Neural progenitor cell (in vitro differentiated cells): Measurements from ENCODE around the gene F5. TPM values are rescaled to one million over a fixed set of nuclear protein-coding genes. Genes with fewer than 3 reads are reported as not detected.

Experiments
- DNase-seq: peaks from one replicate; pipeline ENCODE4 v3.0.0-alpha.2; 2016; ENCODE audit warnings: low spot score
- H2AFZ ChIP-seq: fragments of 200-600 bp; sonication (generic); replicated peaks from 2 replicates; pipeline ENCODE4 v1.6.1; 2016; ENCODE audit warnings: antibody characterized with exemption
- H3F3A ChIP-seq: fragments of 200-600 bp; sonication (generic); 2 replicates; pipeline ENCODE4 v1.6.1; 2016; ENCODE audit warnings: antibody characterized with exemption, low read depth
- H3K27ac ChIP-seq: fragments of 200-600 bp; sonication (generic); 2 replicates; pipeline ENCODE4 v1.5.1; 2016; ENCODE audit warnings: mild to moderate bottlenecking
- H3K27me3 ChIP-seq: fragments of 200-600 bp; sonication (generic); 2 replicates; pipeline ENCODE4 v1.6.1; 2016; ENCODE audit warnings: mild to moderate bottlenecking, moderate library complexity
- H3K36me3 ChIP-seq: fragments of 200-600 bp; sonication (generic); 2 replicates; pipeline ENCODE4 v1.5.1; 2016
- H3K4me1 ChIP-seq: fragments of 200-600 bp; sonication (generic); 2 replicates; pipeline ENCODE4 v1.6.1; 2016; ENCODE audit warnings: mixed run types
- H3K4me2 ChIP-seq: fragments of 200-600 bp; sonication (generic); 2 replicates; pipeline ENCODE4 v1.6.1; 2016
- H3K4me3 ChIP-seq: fragments of 200-600 bp; sonication (generic); 2 replicates; pipeline ENCODE4 v1.5.1; 2016
- H3K79me2 ChIP-seq: fragments of 200-600 bp; sonication (generic); 2 replicates; pipeline ENCODE4 v1.6.1; 2016; ENCODE audit warnings: low read depth
- H3K9ac ChIP-seq: fragments of 200-600 bp; sonication (generic); 2 replicates; pipeline ENCODE4 v1.6.1; 2016
- H3K9me3 ChIP-seq: fragments of 200-600 bp; sonication (generic); 2 replicates; pipeline ENCODE4 v1.5.1; 2016; ENCODE audit warnings: low read depth
- H4K20me1 ChIP-seq: fragments of 200-600 bp; sonication (generic); 2 replicates; pipeline ENCODE4 v1.6.1; 2016; ENCODE audit warnings: low read depth
- H3K27ac Mint-ChIP-seq: 3 replicates; pipeline ENCODE4 v1.8.0; 2021; ENCODE audit warnings: mixed read lengths
- H3K27me3 Mint-ChIP-seq: 2 replicates; pipeline ENCODE4 v1.8.0; 2022; ENCODE audit warnings: low read depth, mild to moderate bottlenecking, inconsistent platforms, moderate library complexity, mixed read lengths; ENCODE audit not compliant: insufficient read depth
- H3K36me3 Mint-ChIP-seq: 3 replicates; pipeline ENCODE4 v1.8.0; 2021; ENCODE audit warnings: mixed read lengths
- H3K4me1 Mint-ChIP-seq: 3 replicates; pipeline ENCODE4 v1.8.0; 2021; ENCODE audit warnings: mixed read lengths
- H3K4me3 Mint-ChIP-seq: 3 replicates; pipeline ENCODE4 v1.8.0; 2021; ENCODE audit warnings: mild to moderate bottlenecking, moderate library complexity, mixed read lengths
- H3K9me3 Mint-ChIP-seq: 3 replicates; pipeline ENCODE4 v1.8.0; 2020; ENCODE audit warnings: mixed read lengths
- EZH2 ChIP-seq: fragments of 200-600 bp; sonication (generic); IDR thresholded peaks from 2 replicates; pipeline ENCODE4 v1.6.1; 2017; ENCODE audit warnings: antibody characterized with exemption, mild to moderate bottlenecking, moderate library complexity
- EZH2phosphoT487 ChIP-seq: fragments of 200-600 bp; sonication (generic); IDR thresholded peaks from 2 replicates; pipeline ENCODE4 v1.6.1; 2017; ENCODE audit warnings: antibody characterized with exemption
- total RNA-seq: library from RNA; depleted of rRNA; stranded (reverse); fragments of >200 nt; gene quantifications from 2 replicates; pipeline ENCODE4 v1.2.3, GENCODE V29; 2015; ENCODE audit warnings: low replicate concordance
- TF ChIP-seq, protein P1 (sequence below): fragments of 200-600 bp; sonication (generic); IDR thresholded peaks from 2 replicates; pipeline ENCODE4 v1.5.1; 2017; ENCODE audit warnings: antibody characterized with exemption, mild to moderate bottlenecking

F5 gene
- total RNA-seq, 1 donor from 2014 or later = not detected

- Mint-ChIP-seq H3K27me3 (peaks cover 12% of the 10 kb centered on the region), H3K4me3 (no peak overlapping the region)
Observed at GRCh38 chr1:169585181-169585580, 1.1 kb downstream of the F5 start.

DNA sequence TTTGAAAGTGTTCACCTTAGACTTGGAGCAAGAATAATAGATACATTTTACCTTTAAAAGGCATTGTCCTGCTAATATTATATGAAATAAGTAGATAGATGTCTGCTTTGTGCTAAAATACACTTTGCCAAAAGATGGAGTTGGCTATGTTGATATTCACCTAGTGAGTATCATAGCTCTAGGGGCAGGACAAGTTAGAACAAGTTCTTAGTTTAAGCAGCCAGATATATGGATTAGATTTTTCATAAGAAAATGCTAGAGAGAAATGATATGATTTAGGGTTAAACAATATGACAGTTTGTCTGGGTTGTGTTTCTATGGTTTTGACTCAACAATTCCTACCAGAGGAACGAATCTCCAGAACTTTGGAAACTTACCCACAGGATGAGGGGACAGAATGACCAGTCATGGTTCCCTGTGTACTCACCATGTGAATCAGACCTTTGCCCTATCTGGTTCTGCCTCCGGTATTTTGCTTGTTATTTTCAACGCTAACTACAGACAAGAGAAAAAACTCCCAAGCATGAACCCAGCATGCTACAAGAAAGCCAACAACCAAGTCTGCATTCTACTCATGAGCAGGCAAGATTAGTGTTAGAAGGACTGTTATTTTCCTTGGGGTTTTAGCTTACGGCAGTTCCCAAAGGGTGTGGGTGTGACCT is 1.7 kb downstream of the F5 start:
- Histone ChIP-seq H3F3A (no peaks in the 10 kb centered on the region), H3K9me3 (no peaks in the 10 kb centered on the region), H3K4me2 (no peak overlapping the region), H2AFZ (no peak overlapping the region), H3K79me2 (no peaks in the 10 kb centered on the region), H3K36me3 (no peaks in the 10 kb centered on the region), H3K4me3 (no peak overlapping the region), H3K9ac (no peak overlapping the region), H4K20me1 (no peaks in the 10 kb centered on the region), H3K4me1 (no peaks in the 10 kb centered on the region), H3K27me3 (peaks cover 16% of the 10 kb centered on the region), H3K27ac (no peak overlapping the region)
- Mint-ChIP-seq H3K4me1 (peaks cover 4% of the 10 kb centered on the region), H3K36me3 (no peaks in the 10 kb centered on the region), H3K27ac (no peak overlapping the region), H3K27me3 (peaks cover 12% of the 10 kb centered on the region), H3K9me3 (no peaks in the 10 kb centered on the region), H3K4me3 (no peak overlapping the region)
- no peak for TF ChIP-seq EZH2phosphoT487
- DNase-seq = no peak

More at GRCh38 chr1:169585181-169585580, 1.1 kb downstream of the F5 start:
- Histone ChIP-seq H3K27me3 (peaks cover 16% of the 10 kb centered on the region), H3K27ac (no peak overlapping the region), H3K4me1 (no peaks in the 10 kb centered on the region), H3F3A (no peaks in the 10 kb centered on the region), H4K20me1 (no peaks in the 10 kb centered on the region), H2AFZ (no peak overlapping the region), H3K9me3 (no peaks in the 10 kb centered on the region), H3K4me2 (no peak overlapping the region), H3K36me3 (no peaks in the 10 kb centered on the region), H3K9ac (no peak overlapping the region), H3K79me2 (no peaks in the 10 kb centered on the region), H3K4me3 (no peak overlapping the region)
- DNase-seq = no peak
- H3K27ac Mint-ChIP-seq = no peak overlapping the region
- peaks cover 4% of the 10 kb centered on the region for H3K4me1 Mint-ChIP-seq
- TF ChIP-seq, protein P1, sequence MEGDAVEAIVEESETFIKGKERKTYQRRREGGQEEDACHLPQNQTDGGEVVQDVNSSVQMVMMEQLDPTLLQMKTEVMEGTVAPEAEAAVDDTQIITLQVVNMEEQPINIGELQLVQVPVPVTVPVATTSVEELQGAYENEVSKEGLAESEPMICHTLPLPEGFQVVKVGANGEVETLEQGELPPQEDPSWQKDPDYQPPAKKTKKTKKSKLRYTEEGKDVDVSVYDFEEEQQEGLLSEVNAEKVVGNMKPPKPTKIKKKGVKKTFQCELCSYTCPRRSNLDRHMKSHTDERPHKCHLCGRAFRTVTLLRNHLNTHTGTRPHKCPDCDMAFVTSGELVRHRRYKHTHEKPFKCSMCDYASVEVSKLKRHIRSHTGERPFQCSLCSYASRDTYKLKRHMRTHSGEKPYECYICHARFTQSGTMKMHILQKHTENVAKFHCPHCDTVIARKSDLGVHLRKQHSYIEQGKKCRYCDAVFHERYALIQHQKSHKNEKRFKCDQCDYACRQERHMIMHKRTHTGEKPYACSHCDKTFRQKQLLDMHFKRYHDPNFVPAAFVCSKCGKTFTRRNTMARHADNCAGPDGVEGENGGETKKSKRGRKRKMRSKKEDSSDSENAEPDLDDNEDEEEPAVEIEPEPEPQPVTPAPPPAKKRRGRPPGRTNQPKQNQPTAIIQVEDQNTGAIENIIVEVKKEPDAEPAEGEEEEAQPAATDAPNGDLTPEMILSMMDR = no peak
- TF ChIP-seq EZH2phosphoT487 (no peak), EZH2 (no peak)
- no peaks in the 10 kb centered on the region for H3K9me3 Mint-ChIP-seq
- H3K36me3 Mint-ChIP-seq = no peaks in the 10 kb centered on the region

DNA sequence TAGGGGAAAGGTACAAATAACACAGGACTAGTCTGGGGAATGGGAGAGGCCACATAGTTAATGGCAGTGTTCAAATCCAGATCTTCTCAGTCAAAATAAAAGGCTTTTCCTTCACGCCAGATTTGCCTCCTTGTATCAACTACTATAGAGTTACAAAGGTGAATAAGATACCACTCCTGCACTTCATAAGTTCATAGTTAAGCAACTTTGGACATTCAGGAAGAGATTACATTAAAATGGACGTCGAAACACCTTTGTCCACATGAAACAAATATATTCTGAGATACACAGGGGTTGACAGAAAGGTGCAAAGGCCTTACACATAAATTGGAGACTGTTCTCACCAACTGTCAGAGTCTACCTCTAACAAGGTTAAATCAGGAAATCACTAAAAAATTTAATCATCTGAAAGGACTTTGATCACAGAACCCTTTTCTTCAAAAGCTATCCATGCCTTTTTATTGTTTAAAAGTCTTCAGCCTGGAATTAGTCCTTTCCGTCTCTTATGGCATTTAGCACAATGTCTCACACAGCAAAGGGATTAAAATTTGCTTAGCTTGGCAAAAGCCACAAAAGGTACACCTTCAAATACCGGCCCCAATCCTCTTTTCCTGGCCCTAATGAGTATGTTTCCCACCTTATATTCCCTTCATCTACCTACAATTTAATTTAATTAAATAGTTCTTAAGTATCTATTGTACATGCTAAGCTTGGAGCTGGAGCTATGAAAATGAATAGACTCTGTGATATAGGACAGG is 8.1 kb downstream of the F5 start:
- Histone ChIP-seq H3F3A (no peaks in the 10 kb centered on the region), H3K36me3 (no peaks in the 10 kb centered on the region), H3K79me2 (no peaks in the 10 kb centered on the region), H3K4me3 (no peak overlapping the region), H3K9me3 (no peaks in the 10 kb centered on the region), H4K20me1 (no peaks in the 10 kb centered on the region), H2AFZ (no peak overlapping the region), H3K4me2 (no peak overlapping the region), H3K4me1 (no peaks in the 10 kb centered on the region), H3K27ac (no peak overlapping the region), H3K9ac (no peak overlapping the region), H3K27me3 (no peaks in the 10 kb centered on the region)
- no peaks in the 10 kb centered on the region for H3K36me3 Mint-ChIP-seq
- H3K4me1 Mint-ChIP-seq = peaks cover 2% of the 10 kb centered on the region
- H3K27ac Mint-ChIP-seq = no peak overlapping the region
- peaks cover 3% of the 10 kb centered on the region for H3K27me3 Mint-ChIP-seq
- H3K9me3 Mint-ChIP-seq = no peaks in the 10 kb centered on the region
- no peak overlapping the region for H3K4me3 Mint-ChIP-seq
- TF ChIP-seq EZH2 (no peak), EZH2phosphoT487 (no peak)
- TF ChIP-seq, protein P1 = no peak
- DNase-seq = no peak

GRCh38 chr1:169576935-169577331 is 9.3 kb downstream of the F5 start:
- H3K4me2 ChIP-seq = no peak overlapping the region
- no peaks in the 10 kb centered on the region for H3K36me3 ChIP-seq
- Mint-ChIP-seq H3K27me3 (peaks cover 3% of the 10 kb centered on the region), H3K9me3 (no peaks in the 10 kb centered on the region), H3K27ac (no peak overlapping the region), H3K36me3 (no peaks in the 10 kb centered on the region), H3K4me1 (peaks cover 2% of the 10 kb centered on the region), H3K4me3 (no peak overlapping the region)
- H3K4me3 ChIP-seq = no peak overlapping the region
- no peaks in the 10 kb centered on the region for H4K20me1 ChIP-seq
- TF ChIP-seq, protein P1 = no peak
- TF ChIP-seq EZH2phosphoT487 = no peak
- H3K9ac ChIP-seq = no peak overlapping the region
- H3K27ac ChIP-seq = no peak overlapping the region
- no peak overlapping the region for H2AFZ ChIP-seq
- no peaks in the 10 kb centered on the region for H3F3A ChIP-seq
- H3K4me1 ChIP-seq = no peaks in the 10 kb centered on the region
- H3K9me3 ChIP-seq = no peaks in the 10 kb centered on the region
- H3K79me2 ChIP-seq = no peaks in the 10 kb centered on the region
- no peaks in the 10 kb centered on the region for H3K27me3 ChIP-seq
- no peak for DNase-seq
